Loucy (cell line): ENCODE data around the gene FHIT.
A peak's percentile ranks its signal among the peaks of the same experiment; 100 is the strongest.

Experiments
- H2AFZ ChIP-seq: fragments of 200-600 bp; sonication (generic); 2 replicates; pipeline ENCODE4 v1.6.0; 2016; ENCODE audit warnings: antibody characterized with exemption, mild to moderate bottlenecking, low read length, moderate library complexity
- H3F3A ChIP-seq: fragments of 200-600 bp; 2 replicates; pipeline ENCODE4 v1.6.0; 2016; ENCODE audit warnings: antibody characterized with exemption, low read depth, mild to moderate bottlenecking
- H3K27me3 ChIP-seq: fragments of 200-600 bp; sonication (generic); 2 replicates; pipeline ENCODE4 v1.6.1; 2014; ENCODE audit warnings: low read length, mild to moderate bottlenecking; ENCODE audit not compliant: insufficient read depth, poor library complexity, severe bottlenecking
- H3K36me3 ChIP-seq: fragments of 200-600 bp; sonication (generic); 2 replicates; pipeline ENCODE4 v1.6.1; 2016; ENCODE audit warnings: low read length; ENCODE audit not compliant: insufficient read depth
- H3K4me1 ChIP-seq: fragments of 200-600 bp; sonication (generic); 2 replicates; pipeline ENCODE4 v1.5.1; 2014; ENCODE audit warnings: low read length, mild to moderate bottlenecking; ENCODE audit not compliant: insufficient read depth, poor library complexity, severe bottlenecking
- H3K4me2 ChIP-seq: fragments of 200-600 bp; sonication (generic); 2 replicates; pipeline ENCODE4 v1.6.0; 2014; ENCODE audit warnings: antibody characterized with exemption, low read length, low read depth, mild to moderate bottlenecking; ENCODE audit not compliant: poor library complexity, severe bottlenecking
- H3K4me3 ChIP-seq: fragments of 200-600 bp; sonication (generic); 2 replicates; pipeline ENCODE4 v1.5.1; 2014; ENCODE audit warnings: low read length, mild to moderate bottlenecking, mixed read lengths; ENCODE audit not compliant: poor library complexity, severe bottlenecking
- H3K79me2 ChIP-seq: fragments of 200-600 bp; sonication (generic); 2 replicates; pipeline ENCODE4 v1.6.1; 2014; ENCODE audit warnings: low read length; ENCODE audit not compliant: insufficient read depth
- H3K9ac ChIP-seq: fragments of 200-600 bp; sonication (generic); 2 replicates; pipeline ENCODE4 v1.6.0; 2014; ENCODE audit warnings: mild to moderate bottlenecking, low read depth, low read length, moderate library complexity; ENCODE audit not compliant: poor library complexity, severe bottlenecking
- H3K9me2 ChIP-seq: fragments of 200-600 bp; sonication (generic); replicated peaks from 2 replicates; pipeline ENCODE4 v1.6.1; 2016; ENCODE audit warnings: low read depth, low read length, mixed read lengths
- H3K9me3 ChIP-seq: fragments of 200-600 bp; sonication (generic); 2 replicates; pipeline ENCODE4 v1.6.1; 2014; ENCODE audit warnings: mild to moderate bottlenecking, antibody characterized with exemption, low read length, low read depth; ENCODE audit not compliant: insufficient read depth
- H4K20me1 ChIP-seq: fragments of 200-600 bp; sonication (generic); 2 replicates; pipeline ENCODE4 v1.6.0; 2014; ENCODE audit warnings: antibody characterized with exemption, low read length, mild to moderate bottlenecking; ENCODE audit not compliant: insufficient read depth, poor library complexity, severe bottlenecking
- EZH2phosphoT487 ChIP-seq: fragments of 200-600 bp; IDR thresholded peaks from 2 replicates; pipeline ENCODE4 v1.6.1; 2018; ENCODE audit warnings: antibody characterized with exemption, mild to moderate bottlenecking, moderate library complexity, borderline replicate concordance
- TF ChIP-seq, protein P1 (sequence below): fragments of 200-600 bp; sonication (generic); conservative IDR thresholded peaks from 2 replicates; pipeline ENCODE4 v1.5.1; 2014; ENCODE audit warnings: mild to moderate bottlenecking, antibody characterized with exemption, low read length

FHIT gene

DNA sequence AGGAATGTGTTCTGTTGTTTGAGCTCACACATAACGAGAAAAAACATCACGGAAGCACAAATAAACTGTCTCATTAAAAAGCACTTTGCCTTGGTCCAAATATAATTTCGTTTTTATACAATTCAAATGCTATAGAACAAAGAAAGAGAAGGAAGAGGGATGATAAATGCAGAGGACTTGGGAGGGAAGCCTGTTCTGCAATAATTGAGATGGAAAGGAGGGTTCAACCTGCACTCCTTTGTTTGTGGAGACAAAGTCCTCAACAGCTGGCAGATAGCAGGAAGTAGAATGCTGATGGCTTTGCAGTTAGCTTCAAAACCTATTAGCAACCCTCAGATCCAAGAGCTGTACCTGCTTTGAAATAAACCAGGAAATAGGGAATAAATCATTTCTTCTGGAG, 1010.8 kb downstream of the FHIT start:
- Histone ChIP-seq H3K4me3 (no peak overlapping the region), H2AFZ (peak overlapping the region; percentile 25; the same call in 1 of the 2 replicates), H3K9me3 (no peaks in the 10 kb centered on the region), H3F3A (no peaks in the 10 kb centered on the region), H3K9me2 (no peaks in the 10 kb centered on the region), H3K27me3 (no peaks in the 10 kb centered on the region), H3K79me2 (no peaks in the 10 kb centered on the region), H4K20me1 (no peaks in the 10 kb centered on the region), H3K4me2 (no peak overlapping the region), H3K4me1 (no peaks in the 10 kb centered on the region), H3K9ac (no peak overlapping the region), H3K36me3 (no peaks in the 10 kb centered on the region)
- TF ChIP-seq, protein P1, sequence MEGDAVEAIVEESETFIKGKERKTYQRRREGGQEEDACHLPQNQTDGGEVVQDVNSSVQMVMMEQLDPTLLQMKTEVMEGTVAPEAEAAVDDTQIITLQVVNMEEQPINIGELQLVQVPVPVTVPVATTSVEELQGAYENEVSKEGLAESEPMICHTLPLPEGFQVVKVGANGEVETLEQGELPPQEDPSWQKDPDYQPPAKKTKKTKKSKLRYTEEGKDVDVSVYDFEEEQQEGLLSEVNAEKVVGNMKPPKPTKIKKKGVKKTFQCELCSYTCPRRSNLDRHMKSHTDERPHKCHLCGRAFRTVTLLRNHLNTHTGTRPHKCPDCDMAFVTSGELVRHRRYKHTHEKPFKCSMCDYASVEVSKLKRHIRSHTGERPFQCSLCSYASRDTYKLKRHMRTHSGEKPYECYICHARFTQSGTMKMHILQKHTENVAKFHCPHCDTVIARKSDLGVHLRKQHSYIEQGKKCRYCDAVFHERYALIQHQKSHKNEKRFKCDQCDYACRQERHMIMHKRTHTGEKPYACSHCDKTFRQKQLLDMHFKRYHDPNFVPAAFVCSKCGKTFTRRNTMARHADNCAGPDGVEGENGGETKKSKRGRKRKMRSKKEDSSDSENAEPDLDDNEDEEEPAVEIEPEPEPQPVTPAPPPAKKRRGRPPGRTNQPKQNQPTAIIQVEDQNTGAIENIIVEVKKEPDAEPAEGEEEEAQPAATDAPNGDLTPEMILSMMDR, result no peak
- TF ChIP-seq EZH2phosphoT487, result no peak

DNA sequence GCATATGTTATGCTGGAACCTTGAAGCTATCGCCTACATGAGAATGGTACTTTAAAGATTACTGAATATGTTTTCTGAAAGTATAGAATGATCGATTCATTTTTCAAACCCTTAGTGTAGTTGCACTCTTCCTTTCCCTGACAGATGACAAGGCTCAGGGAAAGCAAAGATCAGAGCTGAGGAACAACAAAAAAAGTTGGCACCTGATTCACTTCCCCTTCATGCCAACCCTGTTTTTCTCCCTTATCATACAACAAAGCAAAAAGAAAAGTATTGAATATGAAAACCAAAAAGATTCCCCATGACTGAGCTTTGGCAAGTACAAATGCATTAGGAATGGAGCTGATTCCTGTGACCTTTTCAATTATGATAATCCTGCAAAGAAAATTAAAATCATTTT, 1012.7 kb downstream of the FHIT start:
- no peaks in the 10 kb centered on the region for H3K79me2 ChIP-seq
- no peak overlapping the region for H3K4me2 ChIP-seq
- TF ChIP-seq EZH2phosphoT487, result no peak
- TF ChIP-seq, protein P1, result no peak
- no peaks in the 10 kb centered on the region for H3K9me3 ChIP-seq
- no peaks in the 10 kb centered on the region for H3F3A ChIP-seq
- H3K4me3 ChIP-seq, result no peak overlapping the region
- H3K36me3 ChIP-seq, result no peaks in the 10 kb centered on the region
- no peak overlapping the region for H3K9ac ChIP-seq
- H2AFZ ChIP-seq, result no peak overlapping the region
- no peaks in the 10 kb centered on the region for H3K4me1 ChIP-seq
- H3K9me2 ChIP-seq, result no peaks in the 10 kb centered on the region
- H3K27me3 ChIP-seq, result no peaks in the 10 kb centered on the region
- H4K20me1 ChIP-seq, result no peaks in the 10 kb centered on the region

DNA sequence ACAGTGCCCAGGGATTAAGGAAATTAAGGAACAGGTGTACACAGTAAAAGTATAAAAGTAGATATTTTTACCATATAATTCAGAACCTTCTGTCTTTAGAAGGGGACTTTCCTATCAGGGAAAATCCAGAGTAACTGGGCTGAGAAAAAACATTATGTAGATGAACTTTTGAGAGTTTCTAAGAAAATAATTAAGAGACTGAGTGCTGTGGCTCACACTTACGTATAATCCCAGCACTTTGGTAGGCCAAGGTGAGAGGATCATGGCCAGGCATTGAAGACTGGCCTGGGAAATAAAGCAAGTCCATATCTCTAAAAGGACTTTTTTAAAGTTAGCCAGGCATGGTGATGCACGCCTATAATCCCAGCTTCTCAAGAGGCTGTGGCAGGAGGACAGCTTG, 1021.8 kb downstream of the FHIT start:
- Histone ChIP-seq H3K9me2 (no peaks in the 10 kb centered on the region), H3K4me1 (peaks cover 5% of the 10 kb centered on the region), H3K79me2 (no peaks in the 10 kb centered on the region), H3K4me2 (no peak overlapping the region), H3K4me3 (no peak overlapping the region), H3K36me3 (no peaks in the 10 kb centered on the region), H3F3A (no peaks in the 10 kb centered on the region), H4K20me1 (no peaks in the 10 kb centered on the region), H2AFZ (no peak overlapping the region), H3K9ac (no peak overlapping the region), H3K9me3 (no peaks in the 10 kb centered on the region), H3K27me3 (no peaks in the 10 kb centered on the region)
- TF ChIP-seq, protein P1, result no peak
- no peak for TF ChIP-seq EZH2phosphoT487
